HG03432 (cell line): ENCODE results near the gene TAS2R60.

Source experiments
- ATAC-seq: cut with Tn5 transposase; IDR thresholded peaks from one replicate; pipeline ENCODE4 v1.9.1; 2021; ENCODE audit warnings: mild to moderate bottlenecking, moderate library complexity; ENCODE audit not compliant: unreplicated experiment

TAS2R60 gene

GRCh38 chr7:143437578-143437977 is 5.7 kb upstream of the TAS2R60 start:
- peak; percentile 37 for ATAC-seq

- no peak for ATAC-seq
Observed at GRCh38 chr7:143439866-143440265, 3.4 kb upstream of the TAS2R60 start.

DNA sequence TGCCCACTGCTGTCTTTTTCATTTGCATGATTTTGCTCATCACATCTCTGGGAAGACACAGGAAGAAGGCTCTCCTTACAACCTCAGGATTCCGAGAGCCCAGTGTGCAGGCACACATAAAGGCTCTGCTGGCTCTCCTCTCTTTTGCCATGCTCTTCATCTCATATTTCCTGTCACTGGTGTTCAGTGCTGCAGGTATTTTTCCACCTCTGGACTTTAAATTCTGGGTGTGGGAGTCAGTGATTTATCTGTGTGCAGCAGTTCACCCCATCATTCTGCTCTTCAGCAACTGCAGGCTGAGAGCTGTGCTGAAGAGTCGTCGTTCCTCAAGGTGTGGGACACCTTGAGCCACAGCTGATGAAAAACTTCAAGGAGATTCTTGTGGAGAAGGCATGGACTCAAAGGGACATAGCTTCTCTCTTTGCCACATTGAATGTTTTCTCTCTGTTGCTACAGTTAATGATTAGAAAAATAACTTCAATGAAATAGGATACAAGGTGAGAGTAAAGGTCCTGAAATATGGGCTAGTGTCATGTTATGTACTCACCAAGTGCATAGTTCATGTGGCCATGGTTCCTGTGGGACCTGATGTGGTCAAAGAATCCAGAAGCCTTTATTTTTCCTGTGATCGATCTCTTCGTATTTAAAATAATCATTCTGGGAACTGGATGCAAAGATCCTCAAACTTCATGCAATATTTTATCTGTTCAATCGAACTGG is 970 bp downstream of the TAS2R60 start:
- ATAC-seq: no peak

DNA sequence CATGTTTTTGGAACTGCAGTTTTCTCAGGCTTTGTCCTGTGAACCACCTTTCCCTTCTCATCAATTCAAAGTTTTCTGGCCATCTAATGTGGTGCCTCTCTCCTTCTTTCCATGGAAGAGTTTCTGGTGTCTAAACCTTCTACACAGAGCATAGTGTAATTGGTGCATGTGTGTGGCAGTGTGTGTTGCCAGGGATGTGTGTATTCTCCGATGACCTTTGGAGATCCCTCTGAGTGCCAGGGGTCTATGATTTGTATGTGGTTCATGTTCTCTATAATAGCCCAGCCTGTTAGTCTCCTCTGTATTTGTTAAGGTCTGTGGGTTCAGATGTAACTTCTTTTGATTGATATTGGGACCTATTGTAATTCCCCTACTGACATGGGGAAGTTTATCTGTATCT is 1.5 kb downstream of the TAS2R60 start:
- ATAC-seq: no peak

DNA sequence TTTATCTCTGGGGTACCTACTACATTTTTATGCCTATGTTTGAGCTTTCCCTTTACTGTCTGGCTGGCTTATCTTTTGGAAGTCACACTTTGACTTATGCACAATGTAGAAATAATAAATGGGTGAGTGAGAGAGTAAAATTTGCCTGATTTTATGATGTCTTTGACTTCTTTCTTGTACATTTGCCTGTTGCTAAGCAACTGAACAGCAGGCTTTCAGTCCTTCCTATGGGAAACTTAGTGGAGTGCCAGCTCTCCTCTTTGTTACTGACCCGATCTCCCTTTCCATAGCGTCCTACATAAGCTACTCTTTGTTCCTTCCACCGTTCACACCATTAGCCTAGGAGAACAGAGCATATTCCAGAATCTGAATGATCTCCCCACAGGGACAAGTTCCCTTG is 4.2 kb downstream of the TAS2R60 start:
- no peak for ATAC-seq

GRCh38 chr7:143448429-143448828 is 5.2 kb downstream of the TAS2R60 start:
- no peak for ATAC-seq

DNA sequence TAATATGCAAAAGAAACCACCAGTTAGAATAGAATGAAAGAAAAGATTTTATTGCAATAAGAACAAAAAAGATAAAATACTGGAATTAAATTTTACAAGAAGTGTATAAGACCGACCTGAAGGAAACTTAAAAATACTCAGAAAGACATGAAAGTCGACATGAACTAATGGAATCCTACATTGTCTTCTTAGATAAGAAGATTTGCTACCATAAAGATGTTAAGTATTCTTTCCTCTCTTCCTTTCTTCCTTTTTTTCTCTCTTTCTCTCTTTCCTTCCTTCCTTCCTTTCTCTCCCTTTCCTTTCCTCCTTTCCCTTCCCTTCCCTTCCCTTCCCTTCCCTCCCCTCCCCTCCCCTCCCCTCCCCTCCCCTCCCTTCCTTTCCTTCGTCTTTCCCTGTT is 6.5 kb downstream of the TAS2R60 start:
- no peak for ATAC-seq

DNA sequence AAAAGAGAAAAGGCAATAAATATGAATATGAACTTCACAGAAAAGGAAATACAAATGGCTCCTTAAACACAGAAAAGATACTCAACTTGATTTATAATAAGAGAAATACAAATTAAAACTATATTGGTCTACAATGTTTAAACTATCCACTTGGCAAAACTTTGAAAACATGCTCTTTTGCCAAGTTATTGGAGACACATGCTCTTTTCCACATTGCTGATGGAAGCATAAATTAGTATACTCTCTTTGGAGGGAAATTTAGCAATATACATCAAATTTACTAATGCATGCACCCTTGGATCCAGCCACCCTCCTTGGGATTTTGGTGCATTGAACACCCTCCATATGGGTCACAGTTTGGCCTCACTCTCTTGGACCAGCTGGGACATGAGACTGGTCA is 7.9 kb downstream of the TAS2R60 start:
- no peak for ATAC-seq

DNA sequence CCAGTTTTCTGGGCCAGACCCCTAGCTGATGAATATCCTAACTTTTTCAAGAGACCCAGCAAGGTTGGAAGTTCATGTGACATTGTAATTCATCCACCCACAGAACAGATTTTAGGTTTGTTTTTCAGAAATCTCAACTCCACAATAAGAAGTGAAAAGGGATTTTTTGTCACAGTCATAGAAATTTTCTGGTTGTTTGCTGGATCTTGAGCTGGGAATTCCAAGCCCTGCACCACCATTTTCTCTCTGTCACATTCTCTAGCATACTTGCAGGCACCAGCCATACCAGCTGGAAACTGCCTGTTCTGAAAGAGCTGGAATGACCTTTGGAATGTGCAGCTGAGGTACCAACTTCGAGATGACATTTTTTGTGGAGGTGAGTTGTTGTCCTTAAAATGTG is 8.5 kb downstream of the TAS2R60 start:
- no peak for ATAC-seq

GRCh38 chr7:143452495-143452894 is 9.2 kb downstream of the TAS2R60 start:
- no peak for ATAC-seq

GRCh38 chr7:143454091-143454680 is 10.9 kb downstream of the TAS2R60 start:
- no peak for ATAC-seq

GRCh38 chr7:143455491-143455890 is 12.2 kb downstream of the TAS2R60 start:
- no peak for ATAC-seq

DNA sequence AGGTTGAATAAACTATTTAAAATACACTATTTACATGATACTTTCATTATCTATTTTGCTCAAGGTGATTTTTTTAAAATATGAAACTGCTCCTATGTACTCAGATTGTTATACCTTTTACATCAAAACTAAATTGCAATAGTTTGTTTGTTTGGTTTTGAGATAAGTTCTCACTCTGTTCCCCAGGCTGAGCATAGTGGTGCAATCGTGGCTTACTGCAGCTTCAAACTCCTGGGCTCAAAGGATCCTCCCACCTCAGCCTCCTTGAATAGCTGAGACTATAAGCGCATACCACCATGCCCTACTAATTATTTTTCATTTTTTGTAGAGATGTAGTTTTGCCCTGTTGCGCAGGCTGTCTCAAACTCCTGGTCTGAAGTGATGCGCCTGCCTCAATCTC is 12.7 kb downstream of the TAS2R60 start:
- ATAC-seq: no peak

GRCh38 chr7:143456992-143457793 is 13.9 kb downstream of the TAS2R60 start:
- ATAC-seq: no peak

DNA sequence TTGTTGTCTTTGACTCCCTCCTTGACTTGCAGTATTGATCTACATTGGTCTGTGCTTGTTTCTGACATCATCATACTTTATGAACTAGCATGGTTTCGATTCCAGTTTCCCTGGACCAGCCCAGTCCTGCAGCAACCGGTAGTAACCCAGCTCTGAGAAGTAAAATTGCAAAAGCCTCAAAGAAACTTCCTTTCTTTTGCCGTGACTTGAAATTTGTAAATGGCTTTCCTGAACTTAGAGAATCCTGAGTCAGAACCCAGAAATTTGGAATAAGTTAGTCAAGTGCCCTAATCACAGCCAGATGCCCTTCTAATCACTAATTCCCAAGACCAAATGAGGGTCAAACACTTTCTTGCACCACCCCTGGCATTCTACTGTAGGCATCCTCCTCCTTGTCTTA is 15.0 kb downstream of the TAS2R60 start:
- ATAC-seq: peak; percentile 48

DNA sequence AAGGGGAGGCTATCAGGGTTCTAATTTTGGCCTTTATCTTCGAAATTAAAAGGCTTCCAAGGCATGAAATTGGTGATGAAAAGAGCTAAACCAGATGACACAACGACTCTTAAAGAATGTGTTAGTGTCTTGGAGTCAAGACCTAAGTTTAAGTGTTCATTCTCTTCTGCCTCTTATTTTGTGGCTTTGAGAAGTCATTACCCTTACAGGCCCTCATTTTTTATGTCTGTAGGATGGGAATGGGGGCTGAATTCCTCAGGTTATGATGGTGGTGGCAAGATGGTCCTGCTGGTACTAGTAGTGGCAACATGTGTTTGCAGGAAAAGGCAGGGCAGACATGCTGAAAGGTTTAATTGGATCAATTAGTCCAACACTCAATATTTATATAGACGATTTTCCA is 15.4 kb downstream of the TAS2R60 start:
- ATAC-seq: no peak

DNA sequence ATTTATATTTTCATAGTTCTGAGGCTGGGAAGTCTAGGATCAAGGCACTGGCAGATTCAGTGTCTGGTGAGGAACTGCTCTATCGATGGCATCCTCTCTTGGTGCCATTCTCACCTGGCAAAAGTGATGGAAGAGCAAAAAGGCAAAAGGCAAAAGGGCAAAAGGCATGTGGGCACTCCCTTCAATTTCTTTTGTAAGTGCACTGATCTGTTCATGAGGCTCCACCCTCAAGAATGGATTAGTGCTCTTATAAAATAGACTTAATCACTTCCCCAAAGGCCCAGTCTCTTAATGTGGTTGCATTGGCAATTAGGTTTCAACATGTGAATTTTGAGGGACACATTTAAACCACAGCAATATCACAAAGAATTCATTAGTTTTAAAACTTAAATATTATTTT is 16.1 kb downstream of the TAS2R60 start:
- ATAC-seq: no peak

- ATAC-seq: no peak
Observed at GRCh38 chr7:143460271-143460979, 17.2 kb downstream of the TAS2R60 start.

GRCh38 chr7:143462045-143462444 is 18.8 kb downstream of the TAS2R60 start:
- ATAC-seq: no peak

DNA sequence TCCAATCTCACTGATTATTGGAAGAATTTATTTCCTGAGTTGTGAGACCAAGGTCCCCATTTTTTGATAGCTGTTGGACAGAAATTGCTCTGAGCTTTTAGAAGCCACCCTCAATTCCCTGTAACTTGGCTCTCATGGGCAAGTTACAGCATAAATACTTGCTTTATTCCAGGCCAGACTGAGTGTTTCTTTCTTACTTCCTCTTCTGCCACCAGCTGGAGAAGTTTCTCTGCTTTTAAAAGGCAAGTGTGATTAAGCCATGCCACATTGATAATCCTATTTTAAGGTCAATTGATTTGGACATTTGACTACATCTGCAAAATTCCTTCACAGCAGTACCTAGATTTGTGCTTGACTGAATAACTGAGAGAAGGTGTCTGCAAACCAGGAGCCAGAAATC is 20.3 kb downstream of the TAS2R60 start:
- ATAC-seq: no peak

- no peak for ATAC-seq
Observed at GRCh38 chr7:143463957-143464356, 20.7 kb downstream of the TAS2R60 start.
